AG04450 (cell line): ENCODE results near the gene ANKLE2. TPM values are rescaled to one million over a fixed set of nuclear protein-coding genes. Genes with fewer than 3 reads are reported as not detected.

ENCODE experiments used
- CTCF ChIA-PET: fragments of 300-600, 350-600 bp; formaldehyde crosslinking; extraction: SDS; loops from one replicate; lab custom pipeline; 2022; ENCODE audit warnings: antibody characterized with exemption, inconsistent platforms; lab: Charles Lee
- POLR2A ChIA-PET: fragments of 350-600 bp; formaldehyde crosslinking; extraction: SDS; loops from one replicate; lab custom pipeline; 2021; ENCODE audit warnings: antibody characterized with exemption, inconsistent platforms; lab: Yijun Ruan, JAX
- DNase-seq: peaks from one replicate; pipeline ENCODE4 v3.0.0-alpha.2; 2011; ENCODE audit warnings: low read depth, low spot score
- H3K27ac ChIP-seq: one replicate; pipeline ENCODE4 v1.5.1; 2012; ENCODE audit warnings: low read depth, low read length, control low read depth
- H3K27me3 ChIP-seq: one replicate; pipeline ENCODE4 v1.6.0; 2012; ENCODE audit warnings: low read length; ENCODE audit not compliant: control insufficient read depth, insufficient read depth
- H3K4me3 ChIP-seq: 2 replicates; pipeline ENCODE4 v1.5.1; 2011; ENCODE audit warnings: mild to moderate bottlenecking, low read depth, low read length, control low read depth
- H3K9me3 ChIP-seq: 2 replicates; pipeline ENCODE4 v1.5.1; 2012; ENCODE audit warnings: low read length; ENCODE audit not compliant: control insufficient read depth, insufficient read depth
- polyA plus RNA-seq: library from polyadenylated mRNA; depleted of rRNA; stranded (reverse); fragments of >200 nt; gene quantifications from 2 replicates; pipeline ENCODE4 v1.2.3, GENCODE V29; 2011
- TF ChIP-seq, protein P1 (sequence below): IDR thresholded peaks from 2 replicates; pipeline ENCODE4 v1.5.1; 2011; ENCODE audit warnings: low read depth, low read length, control low read depth, inconsistent platforms

ANKLE2 gene
- polyA plus RNA-seq, 1 experiment, result 55.7 TPM

DNA sequence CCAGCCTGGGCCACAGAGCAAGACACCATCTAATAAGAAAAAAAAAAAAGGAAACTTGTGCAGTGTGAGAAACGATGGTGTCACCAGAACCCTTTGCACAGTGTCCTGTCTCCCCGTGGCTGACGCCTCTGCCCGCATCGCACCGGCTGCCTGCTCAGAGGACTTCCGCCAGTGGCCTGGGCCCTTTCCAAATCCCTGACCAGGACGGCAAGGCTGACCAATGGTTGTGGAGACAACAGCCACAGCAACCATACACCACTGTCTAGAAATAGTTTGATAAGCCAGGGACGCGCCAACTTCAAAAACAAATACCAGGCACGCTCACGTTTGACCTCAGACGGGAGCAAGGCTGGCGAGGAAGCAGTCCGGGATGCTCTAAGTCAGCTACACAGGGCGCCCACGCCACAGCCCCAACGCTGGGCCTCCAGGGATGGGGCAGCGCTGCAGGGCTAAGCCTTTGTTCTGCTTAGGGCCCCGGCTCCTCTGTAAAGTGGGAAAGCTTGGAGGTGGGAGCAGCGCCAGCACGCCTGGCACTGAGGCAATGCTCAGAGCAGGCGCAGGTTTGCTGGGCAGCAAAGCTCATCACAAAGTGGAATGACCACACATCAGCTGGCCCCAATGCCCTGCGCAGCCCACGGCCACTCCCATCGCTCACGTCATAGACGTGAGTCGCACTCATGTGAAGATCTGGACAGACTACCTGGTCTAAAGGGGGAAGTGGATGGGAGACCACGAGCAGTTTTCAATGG, 38.4 kb downstream of the ANKLE2 start:
- CTCF ChIA-PET, result no interaction called here
- no peak overlapping the region for H3K4me3 ChIP-seq
- H3K27me3 ChIP-seq, result no peaks in the 10 kb centered on the region
- no peak for DNase-seq
- H3K27ac ChIP-seq, result peak overlapping the region; percentile 47
- POLR2A ChIA-PET, result no interaction called here
- TF ChIP-seq, protein P1, sequence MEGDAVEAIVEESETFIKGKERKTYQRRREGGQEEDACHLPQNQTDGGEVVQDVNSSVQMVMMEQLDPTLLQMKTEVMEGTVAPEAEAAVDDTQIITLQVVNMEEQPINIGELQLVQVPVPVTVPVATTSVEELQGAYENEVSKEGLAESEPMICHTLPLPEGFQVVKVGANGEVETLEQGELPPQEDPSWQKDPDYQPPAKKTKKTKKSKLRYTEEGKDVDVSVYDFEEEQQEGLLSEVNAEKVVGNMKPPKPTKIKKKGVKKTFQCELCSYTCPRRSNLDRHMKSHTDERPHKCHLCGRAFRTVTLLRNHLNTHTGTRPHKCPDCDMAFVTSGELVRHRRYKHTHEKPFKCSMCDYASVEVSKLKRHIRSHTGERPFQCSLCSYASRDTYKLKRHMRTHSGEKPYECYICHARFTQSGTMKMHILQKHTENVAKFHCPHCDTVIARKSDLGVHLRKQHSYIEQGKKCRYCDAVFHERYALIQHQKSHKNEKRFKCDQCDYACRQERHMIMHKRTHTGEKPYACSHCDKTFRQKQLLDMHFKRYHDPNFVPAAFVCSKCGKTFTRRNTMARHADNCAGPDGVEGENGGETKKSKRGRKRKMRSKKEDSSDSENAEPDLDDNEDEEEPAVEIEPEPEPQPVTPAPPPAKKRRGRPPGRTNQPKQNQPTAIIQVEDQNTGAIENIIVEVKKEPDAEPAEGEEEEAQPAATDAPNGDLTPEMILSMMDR, result no peak
- H3K9me3 ChIP-seq, result peaks cover 4% of the 10 kb centered on the region; the same call in 1 of the 2 replicates

DNA sequence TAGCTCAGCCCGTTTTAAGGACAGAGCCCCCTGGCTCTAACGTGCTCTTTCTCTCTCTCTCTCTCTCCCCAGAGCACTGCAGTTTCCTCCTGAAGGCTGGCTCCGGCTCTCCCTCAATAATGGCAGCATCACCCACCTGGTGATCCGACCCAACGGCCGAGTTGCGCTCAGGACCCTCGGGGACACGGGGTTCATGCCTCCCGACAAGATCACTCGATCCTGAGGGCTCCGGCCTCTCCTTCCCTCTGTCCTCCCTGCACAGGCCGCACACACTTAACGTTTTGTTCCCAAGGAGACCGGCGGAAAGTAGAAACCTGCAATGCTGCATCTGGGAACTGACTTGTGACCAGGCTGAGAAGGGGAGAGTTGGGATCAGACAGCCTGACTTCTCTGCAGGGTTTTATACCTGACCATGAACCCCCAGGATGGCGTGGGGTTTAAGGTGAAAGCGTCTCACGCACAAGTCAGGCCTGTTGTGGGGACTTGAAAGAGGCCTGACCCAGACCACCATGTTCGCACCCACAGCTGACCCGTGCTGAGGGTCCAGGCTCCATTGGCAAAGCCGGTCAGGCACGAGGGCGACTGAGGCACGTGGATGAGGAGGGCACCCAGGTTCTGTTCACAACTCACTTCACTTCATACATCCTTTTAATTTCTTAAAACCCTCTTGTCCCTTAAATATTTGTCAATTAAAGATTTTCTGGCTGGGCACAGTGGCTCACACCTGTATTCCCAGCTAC, 40.9 kb downstream of the ANKLE2 start:
- no peak overlapping the region for H3K27ac ChIP-seq
- H3K4me3 ChIP-seq, result no peak overlapping the region
- no peak for DNase-seq
- TF ChIP-seq, protein P1, result no peak
- POLR2A ChIA-PET, result interaction anchor here (0.7 kb wide), 1 partner anchor 79 kb away, joined by 4 read pairs; no protein-coding TSS in a partner anchor
- H3K9me3 ChIP-seq, result peaks cover 7% of the 10 kb centered on the region; the same call in 1 of the 2 replicates
- CTCF ChIA-PET, result no interaction called here
- no peaks in the 10 kb centered on the region for H3K27me3 ChIP-seq

DNA sequence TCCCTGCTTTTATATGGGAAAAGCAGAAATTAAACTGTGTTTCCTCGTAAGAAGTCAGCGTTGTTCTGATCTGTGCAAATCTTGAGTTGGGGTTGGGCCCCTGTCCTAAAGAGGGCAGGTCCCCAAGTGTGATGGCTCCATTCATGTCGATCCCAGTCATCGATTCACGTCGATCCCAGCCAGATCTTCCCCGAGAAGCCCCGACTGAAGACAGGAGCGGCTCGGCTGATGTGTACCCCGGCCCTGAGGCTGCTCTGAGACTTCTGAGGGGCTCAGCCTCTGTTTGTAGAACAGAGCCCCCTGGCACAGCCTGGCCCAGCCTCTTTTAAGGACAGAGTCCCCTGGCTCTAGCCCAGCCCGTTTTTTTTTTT, 41.7 kb downstream of the ANKLE2 start:
- no peak for DNase-seq
- CTCF ChIA-PET, result no interaction called here
- POLR2A ChIA-PET, result interaction anchor here (0.7 kb wide), 1 partner anchor 80 kb away, joined by 4 read pairs; no protein-coding TSS in a partner anchor

DNA sequence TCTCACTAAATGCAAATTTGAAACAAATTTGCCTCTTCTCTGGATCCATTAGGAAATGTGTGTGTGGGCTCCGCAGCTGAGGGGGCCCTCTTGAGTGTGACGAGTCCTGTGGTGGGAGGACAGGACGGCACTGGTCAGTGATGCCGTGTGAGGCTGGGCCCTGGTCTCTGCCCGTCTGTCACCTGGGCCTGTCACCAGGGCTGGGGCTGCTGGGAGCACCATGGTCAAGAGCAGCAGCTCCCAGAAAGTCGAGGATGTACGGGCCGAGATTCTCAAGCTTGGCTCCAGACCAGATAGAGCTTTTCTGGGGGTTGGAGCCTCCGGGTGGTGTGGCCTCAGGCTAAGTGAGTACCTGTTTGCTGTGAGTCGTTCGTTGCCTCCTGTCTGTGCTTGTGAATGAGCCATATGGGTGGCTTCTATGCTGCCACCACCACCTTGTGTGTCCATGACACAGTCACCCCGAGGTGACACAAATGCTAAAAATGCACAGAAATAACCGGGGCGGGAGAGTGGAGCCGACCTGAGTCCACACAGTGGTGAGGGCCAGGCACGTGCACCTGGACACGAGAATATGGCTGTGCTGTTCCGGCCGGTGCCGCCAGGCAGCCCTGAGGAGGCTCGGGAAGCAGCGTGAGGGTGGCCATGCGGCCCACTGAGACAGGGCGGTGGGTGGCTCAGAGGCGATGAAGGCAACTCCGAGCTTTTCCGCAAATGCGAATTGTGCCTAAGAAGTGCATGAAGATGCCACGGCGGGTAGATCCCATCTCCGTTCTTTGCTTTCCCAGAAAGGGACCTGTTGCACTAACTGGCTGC, 42.3 kb downstream of the ANKLE2 start:
- CTCF ChIA-PET, result no interaction called here
- no peak for DNase-seq
- no peaks in the 10 kb centered on the region for H3K27me3 ChIP-seq
- POLR2A ChIA-PET, result no interaction called here
- peaks cover 7% of the 10 kb centered on the region; the same call in 1 of the 2 replicates for H3K9me3 ChIP-seq
- no peak overlapping the region for H3K4me3 ChIP-seq
- no peak overlapping the region for H3K27ac ChIP-seq
- TF ChIP-seq, protein P1, result no peak

More for the DNA sequence above, 41.7 kb downstream of the ANKLE2 start:
- TF ChIP-seq, protein P1, result no peak
- Histone ChIP-seq H3K9me3 (peaks cover 7% of the 10 kb centered on the region; the same call in 1 of the 2 replicates), H3K27ac (no peak overlapping the region), H3K27me3 (no peaks in the 10 kb centered on the region), H3K4me3 (no peak overlapping the region)
